Stimulated activated CD8-positive, alpha-beta memory T cell treated with anti-CD3 and anti-CD28 coated beads, Interleukin-12 subunit alpha, Interleukin-12 subunit beta, amount 100 ng/mL, for 4 hours (primary cell): ENCODE data around the gene FRMD5.
"Not testable (repeated sequence)": the region's sequence is repeated elsewhere in the genome, so short reads cannot be mapped to it uniquely, and the experiment has no call there.

Experiments
- DNase-seq: peaks from one replicate; pipeline ENCODE4 v3.0.0-alpha.2; 2020; ENCODE audit warnings: low read depth

Gene FRMD5

DNA sequence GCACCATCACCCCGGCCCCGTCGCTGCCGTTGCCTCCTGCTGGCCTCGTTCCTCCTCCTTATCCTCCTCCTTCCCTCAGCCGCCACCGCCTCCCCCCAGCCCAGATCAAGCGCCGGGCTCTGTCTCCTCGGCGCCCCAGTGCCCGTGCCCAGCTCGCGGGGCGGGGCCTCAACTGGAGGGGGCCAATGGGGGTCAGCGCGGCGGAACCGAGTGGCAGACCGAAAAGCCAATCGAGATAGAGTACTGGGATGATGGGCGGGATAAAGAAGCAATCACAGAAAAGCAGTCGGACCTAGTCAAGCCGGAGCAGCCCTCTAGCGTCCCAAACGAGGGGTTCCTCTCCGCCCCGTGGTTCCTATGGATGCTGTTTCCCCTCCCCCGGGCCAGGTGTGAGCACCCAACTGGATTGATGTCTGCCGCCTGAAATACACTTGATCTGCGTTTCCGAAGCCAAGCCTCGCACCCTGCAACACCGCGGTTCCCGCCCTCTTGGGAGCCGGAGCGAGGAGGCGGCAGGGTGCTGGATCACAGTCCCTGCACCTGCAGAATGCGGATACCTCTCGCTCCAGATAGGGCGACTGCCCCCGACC lies at the start of gene FRMD5:
TSS of gene FRMD5 (minus strand) at position 121 of the 590 bp plus-strand sequence.
- DNase-seq: peak; percentile 69

GRCh38 chr15:44243829-44244228 lies 48.8 kb upstream of the FRMD5 start:
- no peak for DNase-seq

GRCh38 chr15:44243141-44243540 lies 48.1 kb upstream of the FRMD5 start:
- DNase-seq: no peak

GRCh38 chr15:44231842-44232241 lies 36.8 kb upstream of the FRMD5 start:
- DNase-seq: no peak

- not testable (repeated sequence) for DNase-seq
Measured at GRCh38 chr15:44229301-44229700, 34.2 kb upstream of the FRMD5 start.

- DNase-seq: no peak
Measured at GRCh38 chr15:44227584-44227983, 32.5 kb upstream of the FRMD5 start.

DNA sequence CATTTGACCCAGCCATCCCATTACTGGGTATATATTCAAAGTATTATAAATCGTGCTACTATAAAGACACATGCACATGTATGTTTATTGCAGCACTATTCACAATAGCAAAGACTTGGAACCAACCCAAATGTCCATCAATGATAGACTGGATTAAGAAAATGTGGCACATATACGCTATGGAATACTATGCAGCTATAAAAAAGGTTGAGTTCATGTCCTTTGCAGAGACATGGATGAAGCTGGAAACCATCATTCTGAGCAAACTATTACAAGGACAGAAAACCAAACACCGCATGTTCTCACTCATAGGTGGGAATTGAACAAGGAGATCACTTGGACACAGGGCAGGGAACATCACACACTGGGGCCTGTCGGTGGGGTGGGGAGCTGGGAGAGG lies 31.9 kb upstream of the FRMD5 start:
- DNase-seq: not testable (repeated sequence)

- DNase-seq: no peak
Measured at GRCh38 chr15:44222478-44222877, 27.4 kb upstream of the FRMD5 start.

DNA sequence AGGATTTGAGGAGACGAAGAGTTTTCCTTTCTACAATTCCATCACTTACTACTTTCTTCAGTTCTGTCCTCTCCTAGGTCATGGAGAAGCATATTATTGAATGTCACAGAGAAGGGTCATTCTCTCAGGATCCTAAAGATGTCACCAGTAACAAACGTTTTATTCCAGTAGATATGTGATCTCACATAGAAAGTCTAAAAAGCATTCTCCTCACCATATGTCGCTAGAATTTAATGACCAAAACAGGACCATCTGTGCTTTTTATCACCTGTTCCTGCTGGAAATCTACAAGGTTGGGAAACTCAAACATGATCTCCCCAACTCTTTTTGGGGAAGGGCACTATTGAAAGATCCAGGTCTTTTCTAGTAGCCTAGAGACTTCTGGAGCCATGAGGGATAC lies 24.0 kb upstream of the FRMD5 start:
- no peak for DNase-seq

DNA sequence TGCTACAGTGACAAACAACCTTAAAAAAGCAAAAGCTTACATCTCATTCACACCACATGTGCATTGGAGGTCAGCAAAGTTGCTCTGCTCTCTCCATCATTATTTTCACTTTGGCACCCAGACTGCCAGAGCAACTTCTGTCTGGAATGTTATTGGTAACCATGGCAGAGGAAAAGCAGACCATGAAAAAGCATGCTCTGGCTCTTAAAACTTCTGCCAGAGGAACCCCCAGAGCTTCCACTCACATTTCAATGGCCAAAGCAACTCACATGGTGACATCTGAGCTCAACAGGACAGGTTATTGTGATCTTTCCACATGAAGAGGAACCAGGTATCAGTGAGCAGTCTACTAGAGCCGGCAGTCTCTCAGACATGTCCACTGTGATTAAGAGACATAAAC lies 21.9 kb upstream of the FRMD5 start:
- DNase-seq: no peak

- DNase-seq: no peak
Measured at GRCh38 chr15:44215594-44215993, 20.5 kb upstream of the FRMD5 start.

GRCh38 chr15:44208956-44209355 lies 13.9 kb upstream of the FRMD5 start:
- DNase-seq: no peak

GRCh38 chr15:44207643-44208042 lies 12.6 kb upstream of the FRMD5 start:
- DNase-seq: no peak

DNA sequence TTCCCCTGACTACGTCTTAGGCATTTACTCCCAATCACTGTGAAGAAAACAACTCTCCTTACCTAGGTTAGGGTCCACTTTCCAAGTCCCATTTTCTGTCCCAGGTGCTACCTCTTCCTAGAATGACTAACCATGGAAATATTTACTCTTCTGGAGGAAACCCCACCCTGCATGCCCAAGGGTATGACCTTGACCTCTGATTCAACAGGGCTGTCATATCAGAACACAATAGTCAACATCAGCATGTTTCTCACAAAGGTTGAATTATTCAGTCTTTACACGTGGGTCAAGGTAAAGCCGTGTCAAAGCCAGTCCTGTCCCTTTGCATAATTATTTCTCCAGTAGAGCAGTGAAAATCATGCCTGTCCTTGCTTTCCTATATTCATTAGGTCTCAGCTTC lies 4.3 kb upstream of the FRMD5 start:
- DNase-seq: no peak

DNA sequence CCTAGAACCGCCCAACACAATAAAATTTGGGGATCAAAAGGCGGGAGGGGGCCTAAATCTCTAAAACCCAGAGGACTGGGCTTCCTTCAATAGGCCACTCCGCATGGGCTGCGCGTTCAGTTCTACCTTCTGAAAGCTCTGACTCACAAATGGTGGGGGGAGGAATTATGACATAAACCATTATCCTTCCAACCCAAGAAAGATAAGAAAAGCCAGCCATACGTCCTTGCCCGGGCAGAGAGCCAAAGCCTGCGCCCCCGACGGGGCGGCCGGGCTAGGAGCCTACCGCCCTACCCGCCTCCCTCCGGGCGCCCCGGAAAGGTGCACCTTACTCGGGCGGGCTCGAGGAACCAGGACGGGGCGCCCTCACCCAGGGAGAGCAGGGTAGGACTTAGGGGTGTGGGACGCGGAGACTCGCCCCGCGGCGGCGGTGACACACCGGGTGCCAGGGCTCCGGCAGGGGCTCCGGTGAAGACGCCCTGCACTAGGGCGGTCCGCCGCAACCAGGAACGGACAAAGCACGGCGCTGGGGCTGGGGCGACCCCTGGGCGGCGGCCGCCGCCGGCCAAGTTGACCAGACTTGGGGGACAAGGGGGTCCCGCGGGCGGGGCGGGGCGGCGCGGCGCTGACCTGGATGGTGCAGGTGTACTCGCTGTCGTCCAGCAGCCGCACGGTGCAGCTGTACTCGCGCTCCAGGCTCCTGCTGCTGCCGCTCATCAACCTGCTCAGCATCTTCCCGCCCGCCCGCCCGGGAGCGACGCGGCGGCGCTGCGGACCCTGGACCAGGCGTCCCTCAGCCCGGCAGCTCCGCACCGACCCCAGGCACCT lies 534 bp downstream of the FRMD5 start:
- peak; percentile 14 for DNase-seq

- no peak for DNase-seq
Measured at GRCh38 chr15:44193651-44194322, 1.3 kb downstream of the FRMD5 start.

GRCh38 chr15:44188795-44189194 lies 6.3 kb downstream of the FRMD5 start:
- DNase-seq: no peak

GRCh38 chr15:44186705-44187104 lies 8.4 kb downstream of the FRMD5 start:
- no peak for DNase-seq

- DNase-seq: no peak
Measured at GRCh38 chr15:44183363-44183762, 11.7 kb downstream of the FRMD5 start.

DNA sequence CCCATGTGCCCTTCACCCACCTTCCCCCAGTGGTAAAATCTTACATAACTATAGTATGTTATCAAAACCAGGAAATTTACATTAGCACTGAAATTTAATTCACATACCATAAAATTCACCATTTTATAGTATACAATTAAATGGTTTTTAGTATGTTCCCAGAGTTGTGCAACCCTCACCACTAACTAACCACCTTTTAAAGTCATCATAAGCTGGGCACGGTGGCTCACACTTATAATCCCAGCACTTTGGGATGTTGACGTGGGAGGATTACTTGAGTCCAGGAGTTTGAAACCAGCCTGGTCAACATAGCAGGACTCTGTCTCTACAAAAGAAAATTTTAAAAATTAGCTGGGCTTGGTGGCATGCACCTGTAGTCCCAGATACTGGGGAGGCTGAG lies 13.7 kb downstream of the FRMD5 start:
- DNase-seq: no peak

GRCh38 chr15:44177139-44177538 lies 17.9 kb downstream of the FRMD5 start:
- no peak for DNase-seq

GRCh38 chr15:44173813-44174212 lies 21.3 kb downstream of the FRMD5 start:
- DNase-seq: no peak

- DNase-seq: no peak
Measured at GRCh38 chr15:44163370-44163769, 31.7 kb downstream of the FRMD5 start.
